Stimulated activated CD8-positive, alpha-beta memory T cell treated with anti-CD3 and anti-CD28 coated beads, Interleukin-12 subunit alpha, Interleukin-12 subunit beta, amount 100 ng/mL, for 1 hour (primary cell): Measurements from ENCODE around the gene DHRS9.
"Not testable (repeated sequence)": the region's sequence is repeated elsewhere in the genome, so short reads cannot be mapped to it uniquely, and the experiment has no call there.

ENCODE experiments used
- DNase-seq: peaks from one replicate; pipeline ENCODE4 v3.0.0-alpha.2; 2020; ENCODE audit warnings: low read depth

The DHRS9 gene

DNA sequence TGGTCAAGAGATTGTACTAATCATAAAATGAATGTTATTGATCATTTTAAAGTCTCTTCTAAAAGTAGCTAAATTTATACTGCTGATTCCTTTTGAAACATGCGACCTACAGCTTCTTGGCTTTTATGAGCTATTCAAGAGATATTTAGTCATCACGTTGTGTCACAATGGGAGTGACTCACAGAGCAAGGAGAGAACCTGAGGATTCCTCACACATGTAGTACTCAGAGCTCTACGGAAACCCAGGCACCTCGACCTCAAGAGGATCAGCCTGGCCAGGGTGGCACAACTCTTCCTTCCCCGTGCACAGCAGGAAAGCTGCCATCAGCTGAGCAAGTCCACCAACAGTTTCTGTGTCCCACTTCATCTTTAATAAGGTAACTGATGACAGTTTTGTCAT lies at the start of gene DHRS9:
TSS of gene DHRS9 (plus strand) at position 223 of the 400 bp plus-strand sequence. CDS start 12,019 bp downstream, outside the sequence.
- DNase-seq = no peak

DNA sequence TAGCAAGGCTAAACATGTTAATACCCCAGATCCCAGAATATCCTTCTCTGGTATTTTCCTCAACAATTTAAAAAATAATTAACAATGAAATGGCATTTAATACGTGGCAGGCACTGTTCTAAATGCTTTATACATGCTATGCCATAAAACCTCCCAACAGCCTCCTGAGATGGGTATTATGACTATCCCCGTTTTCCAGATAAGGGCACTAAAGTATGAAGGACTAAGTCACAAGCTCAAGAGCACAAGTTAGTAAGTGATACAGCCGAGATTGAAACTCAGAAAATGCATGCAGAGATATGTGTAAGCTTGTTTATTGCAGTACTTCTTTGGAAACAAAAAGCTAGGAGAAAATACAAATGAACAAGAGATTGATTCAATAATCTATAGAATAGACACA lies 46.2 kb upstream of the DHRS9 start:
- no peak for DNase-seq

DNA sequence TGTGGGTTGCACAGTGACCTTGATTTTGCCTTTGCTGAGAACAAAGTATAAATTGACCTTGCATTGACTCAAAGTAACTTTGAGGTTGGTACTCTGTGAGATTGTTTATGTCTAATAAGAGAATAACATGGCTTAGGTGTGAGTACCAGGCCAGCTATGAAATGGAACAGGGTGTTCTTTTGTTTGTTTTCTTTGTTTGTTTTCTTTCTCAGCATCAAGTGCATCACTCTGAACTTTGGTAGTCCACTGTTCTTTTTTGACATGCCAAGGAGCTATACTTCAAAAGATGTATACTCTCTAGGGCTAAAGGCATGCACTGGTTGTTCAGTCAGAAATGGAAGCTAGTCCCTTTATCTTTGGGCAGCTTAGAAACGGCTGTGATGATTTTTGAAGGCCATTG lies 43.3 kb upstream of the DHRS9 start:
- DNase-seq = no peak

DNA sequence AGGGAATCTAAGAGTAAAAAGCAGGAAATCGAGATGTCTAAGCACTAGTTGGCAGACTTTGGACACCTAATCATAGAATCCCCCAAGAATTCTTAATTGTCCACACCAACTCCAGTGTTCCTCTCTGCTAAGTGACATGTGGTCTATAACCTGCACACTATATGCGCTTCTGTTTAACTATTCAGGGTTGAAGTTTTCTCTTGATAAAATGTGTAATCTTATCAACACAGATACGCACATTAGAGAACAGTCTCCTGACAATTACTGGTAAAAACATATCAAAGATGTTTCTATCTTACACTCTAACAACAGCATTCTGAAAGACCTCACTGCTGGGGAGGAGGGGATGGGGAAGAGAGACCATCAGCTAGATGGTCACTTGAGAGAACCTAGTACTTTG lies 42.1 kb upstream of the DHRS9 start:
- DNase-seq = no peak

DNA sequence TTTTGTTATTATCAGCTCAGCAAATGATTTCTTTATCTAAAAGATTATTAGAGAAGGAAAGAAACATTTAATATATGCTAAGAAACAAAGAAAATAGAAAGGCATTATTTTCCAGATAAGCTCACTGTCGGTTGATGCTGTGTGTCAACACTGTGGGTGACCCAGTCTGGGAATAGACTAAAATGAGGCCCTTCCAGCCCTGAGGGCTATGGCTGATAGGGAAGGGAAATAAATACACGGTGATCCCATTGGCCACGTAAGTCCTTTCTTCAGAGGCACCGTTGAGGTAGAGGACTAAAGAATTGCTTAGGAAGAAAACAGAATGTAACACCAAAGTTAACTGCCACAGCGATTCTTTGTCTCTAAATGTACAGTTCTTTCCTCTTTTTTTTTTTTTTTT lies 40.0 kb upstream of the DHRS9 start:
- no peak for DNase-seq

DNA sequence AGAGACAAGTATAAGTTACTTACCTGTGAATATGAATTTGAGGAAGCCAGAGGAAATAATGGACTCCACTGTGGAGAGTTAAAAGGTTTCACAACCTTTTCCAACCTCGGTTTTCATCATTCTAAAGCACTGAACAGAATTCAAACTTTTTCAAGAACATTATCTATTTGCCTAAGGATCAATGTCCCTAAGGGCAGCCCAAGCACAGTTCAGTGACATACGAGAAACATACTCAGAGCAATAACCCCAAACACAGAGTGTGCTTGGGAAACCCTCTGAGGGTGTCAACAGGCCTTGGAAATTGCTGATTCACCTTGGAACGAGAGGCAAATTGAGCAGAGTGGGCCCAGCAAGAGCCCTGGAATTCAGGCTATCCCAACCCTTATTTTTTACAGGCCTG lies 38.2 kb upstream of the DHRS9 start, which contains the start of gene ABCB11:
TSS of gene ABCB11 (minus strand) at position 123 of the 400 bp plus-strand sequence. CDS start 13,199 bp downstream, outside the sequence.
- no peak for DNase-seq

DNA sequence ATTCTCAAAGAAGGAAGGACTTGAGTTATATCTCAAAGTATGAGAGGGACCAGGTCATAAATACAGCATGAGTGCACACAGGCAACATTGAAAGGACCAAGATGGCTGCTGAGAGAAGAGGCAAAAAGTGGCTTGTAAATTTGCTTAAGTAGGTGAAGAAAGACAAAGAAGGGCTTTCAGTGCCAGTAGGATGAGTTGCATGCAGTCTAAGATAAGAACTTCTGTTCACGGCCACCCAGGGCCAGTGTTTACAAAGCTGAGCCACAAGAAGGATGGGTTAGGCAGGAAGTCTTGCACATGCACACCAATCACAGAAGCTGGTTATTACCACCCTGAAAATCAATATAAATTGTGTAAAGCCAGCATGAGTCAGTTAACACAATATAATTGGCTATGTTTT lies 35.1 kb upstream of the DHRS9 start:
- no peak for DNase-seq

DNA sequence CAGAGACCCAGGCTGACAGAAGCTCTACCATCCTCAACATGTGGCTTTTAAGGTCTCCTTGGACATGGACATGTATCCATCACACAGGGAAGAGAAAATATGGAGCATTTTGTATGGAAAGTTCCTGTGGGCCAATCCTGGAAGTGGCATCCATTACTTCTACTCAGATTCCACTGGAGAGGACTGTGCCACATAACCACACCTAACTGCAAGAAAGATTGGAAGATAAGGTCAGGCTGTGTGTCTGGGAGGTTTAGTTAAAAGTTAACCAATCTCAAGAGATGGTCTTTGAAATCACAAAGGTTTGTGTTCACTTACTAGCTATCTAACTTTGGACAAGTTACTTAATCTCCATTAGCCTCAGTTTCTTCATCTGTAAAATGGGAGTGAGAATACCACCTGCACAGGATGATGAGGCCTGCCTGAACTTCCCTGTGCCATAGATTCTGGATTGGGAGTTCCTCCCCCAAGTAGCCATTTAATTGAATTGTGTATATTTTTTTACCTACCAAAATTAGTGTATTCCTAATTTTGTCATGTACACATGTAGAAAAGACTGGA lies 34.3 kb upstream of the DHRS9 start:
- DNase-seq = no peak

DNA sequence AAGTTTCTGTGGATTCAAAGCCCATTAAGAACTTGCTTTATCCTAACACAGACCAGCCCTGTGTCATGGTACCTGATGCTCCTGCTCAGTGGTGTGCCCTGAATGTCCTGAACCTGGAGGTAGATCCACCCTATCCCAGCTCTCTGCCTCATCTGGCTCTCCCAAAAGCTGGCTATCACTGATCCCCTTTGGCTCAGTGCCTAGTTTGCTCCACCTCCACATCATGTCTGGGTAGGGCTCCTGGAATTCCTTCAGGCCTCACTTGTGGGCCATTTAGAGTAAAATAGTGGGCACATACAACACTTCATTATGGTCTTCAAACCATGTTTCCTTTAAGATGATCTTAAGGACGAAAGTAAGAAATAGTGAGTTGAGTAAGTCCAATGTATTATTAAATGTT lies 33.5 kb upstream of the DHRS9 start:
- no peak for DNase-seq

DNA sequence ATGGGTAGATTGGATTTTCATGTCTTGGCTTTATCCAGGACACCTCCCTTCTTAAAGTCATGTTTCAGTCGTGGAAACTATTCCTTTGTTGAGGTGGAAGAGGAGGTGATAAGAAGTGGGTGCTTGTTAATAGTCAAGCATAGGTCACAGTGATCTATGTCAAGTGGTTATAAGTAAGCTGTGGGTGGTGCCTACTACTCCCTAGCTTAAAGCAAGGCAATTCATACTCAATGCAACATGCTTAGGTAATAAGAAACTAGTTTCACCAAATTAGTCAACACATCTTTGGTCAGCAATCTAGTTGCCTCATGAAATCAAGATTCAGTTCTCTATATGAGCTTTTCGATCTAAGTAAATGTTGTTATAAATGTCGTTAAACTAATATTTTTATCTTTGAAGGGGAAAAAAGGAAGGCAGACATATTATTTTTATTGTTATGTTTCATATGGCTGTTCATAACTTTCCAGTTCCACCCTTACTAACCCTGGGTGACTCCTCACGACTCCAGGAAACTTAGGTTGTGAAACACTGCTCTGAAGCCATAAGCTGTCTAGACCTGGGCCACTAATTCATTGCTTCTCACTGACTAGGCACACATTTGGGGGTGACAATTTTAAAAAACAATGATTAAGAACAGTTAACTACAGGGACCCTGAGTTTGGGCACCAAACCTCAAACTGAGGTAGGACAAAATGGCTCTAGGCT lies 32.5 kb upstream of the DHRS9 start:
- no peak for DNase-seq

DNA sequence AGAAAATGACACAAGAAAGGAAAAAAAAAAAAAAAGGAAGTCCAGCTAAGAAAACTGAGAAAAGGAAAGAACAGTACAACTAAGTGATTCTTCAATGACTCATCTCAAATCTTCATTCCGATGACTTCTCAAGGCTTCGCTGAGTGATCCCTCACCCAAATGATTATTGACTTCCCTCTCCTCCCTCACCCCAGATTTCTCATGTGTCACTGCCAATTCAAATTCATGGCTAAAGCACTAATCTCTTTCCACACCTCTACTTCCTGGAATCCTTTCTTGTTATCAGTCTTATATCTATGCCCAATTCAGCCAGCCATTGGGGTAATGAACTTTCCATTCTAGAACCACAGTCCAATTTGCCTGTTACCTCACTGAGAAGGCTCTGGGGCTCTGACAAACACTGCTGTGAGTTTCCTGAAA lies 31.0 kb upstream of the DHRS9 start:
- no peak for DNase-seq

DNA sequence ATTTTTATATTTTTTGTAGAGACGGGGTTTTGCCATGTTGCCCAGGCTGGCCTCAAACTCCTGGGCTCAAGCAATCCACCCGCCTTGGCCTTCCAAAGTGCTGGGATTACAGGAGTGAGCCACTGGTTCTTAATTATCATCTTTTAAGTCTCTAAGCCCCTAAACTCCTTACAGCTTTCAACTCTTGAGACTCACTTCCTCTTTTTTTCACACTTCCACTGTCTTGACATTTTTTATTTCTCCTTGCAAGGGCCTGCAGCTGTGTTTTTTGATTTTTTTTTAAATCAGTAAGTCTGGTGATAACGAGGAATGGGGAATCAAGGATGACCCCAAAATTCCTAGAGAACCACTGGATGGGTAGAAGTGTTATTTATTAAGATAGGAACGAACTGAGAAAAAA lies 29.7 kb upstream of the DHRS9 start:
- no peak for DNase-seq

DNA sequence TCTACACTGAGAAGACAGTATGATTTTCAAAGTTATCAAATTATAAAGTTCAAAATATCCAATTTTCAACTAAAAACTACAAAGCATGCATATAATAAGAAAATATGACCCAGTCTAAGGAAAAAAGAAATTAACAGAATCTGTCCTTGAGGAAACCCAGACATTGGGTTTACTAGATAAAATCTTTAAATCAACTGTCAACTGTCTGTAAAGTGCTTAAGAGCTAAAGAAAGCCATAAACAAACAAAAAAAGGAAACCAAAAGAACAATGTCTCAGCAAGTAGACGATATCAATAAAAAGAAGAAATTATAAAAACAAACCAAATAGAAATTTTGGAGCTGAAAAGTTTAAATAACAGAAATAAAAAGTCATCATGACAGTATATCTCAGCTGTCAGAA lies 27.8 kb upstream of the DHRS9 start:
- DNase-seq = no peak

DNA sequence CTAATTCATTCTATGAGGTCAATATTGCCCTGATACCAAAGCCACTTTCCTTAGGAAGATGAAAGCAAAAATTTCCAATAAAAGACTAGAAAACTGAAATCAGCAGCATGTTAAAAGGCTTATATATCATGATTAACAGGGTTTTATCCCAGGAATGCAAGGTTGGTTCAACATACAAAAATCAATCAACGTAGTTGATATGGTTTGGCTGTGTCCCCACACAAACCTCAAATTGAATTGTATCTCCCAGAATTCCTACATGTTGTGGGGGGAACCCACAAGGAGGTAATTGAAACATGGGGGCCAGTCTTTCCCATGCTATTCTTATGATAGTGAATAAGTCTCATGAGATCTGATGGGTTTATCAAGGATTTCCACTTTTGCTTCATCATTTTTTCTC lies 26.5 kb upstream of the DHRS9 start:
- no peak for DNase-seq

DNA sequence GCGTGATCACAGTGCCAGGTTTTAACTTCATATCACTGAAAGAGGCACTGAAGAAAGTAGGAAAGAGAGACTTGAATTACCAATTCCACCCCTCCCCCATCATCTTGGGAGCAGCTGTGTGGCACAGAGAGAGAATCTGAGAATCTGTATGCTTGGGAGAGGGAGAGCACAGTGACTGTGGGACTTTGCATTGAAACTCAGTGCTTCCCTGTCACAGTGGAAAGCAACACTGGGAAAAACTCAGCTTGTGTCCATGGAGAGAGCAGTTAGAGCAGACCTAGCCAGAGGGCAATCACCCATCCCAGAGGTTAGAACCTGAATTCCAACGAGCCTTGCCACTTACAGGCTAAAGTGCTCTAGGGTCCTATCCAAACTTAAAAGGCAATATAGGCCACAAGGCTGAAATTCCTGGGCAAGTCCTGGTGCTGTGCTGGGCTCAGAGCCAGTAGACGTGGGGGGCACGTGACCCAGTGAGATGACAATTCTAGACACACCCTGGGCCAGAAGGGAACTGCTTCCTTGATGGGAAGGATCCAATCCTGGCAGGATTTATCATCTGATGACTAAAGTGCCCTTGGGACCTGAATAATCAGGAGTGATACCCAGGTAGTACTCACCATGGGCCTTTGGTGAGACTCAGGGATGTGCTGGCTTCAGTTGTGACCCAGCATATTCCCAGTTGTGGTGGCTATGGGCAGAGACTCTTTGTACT lies 22.8 kb upstream of the DHRS9 start:
- no peak for DNase-seq

DNA sequence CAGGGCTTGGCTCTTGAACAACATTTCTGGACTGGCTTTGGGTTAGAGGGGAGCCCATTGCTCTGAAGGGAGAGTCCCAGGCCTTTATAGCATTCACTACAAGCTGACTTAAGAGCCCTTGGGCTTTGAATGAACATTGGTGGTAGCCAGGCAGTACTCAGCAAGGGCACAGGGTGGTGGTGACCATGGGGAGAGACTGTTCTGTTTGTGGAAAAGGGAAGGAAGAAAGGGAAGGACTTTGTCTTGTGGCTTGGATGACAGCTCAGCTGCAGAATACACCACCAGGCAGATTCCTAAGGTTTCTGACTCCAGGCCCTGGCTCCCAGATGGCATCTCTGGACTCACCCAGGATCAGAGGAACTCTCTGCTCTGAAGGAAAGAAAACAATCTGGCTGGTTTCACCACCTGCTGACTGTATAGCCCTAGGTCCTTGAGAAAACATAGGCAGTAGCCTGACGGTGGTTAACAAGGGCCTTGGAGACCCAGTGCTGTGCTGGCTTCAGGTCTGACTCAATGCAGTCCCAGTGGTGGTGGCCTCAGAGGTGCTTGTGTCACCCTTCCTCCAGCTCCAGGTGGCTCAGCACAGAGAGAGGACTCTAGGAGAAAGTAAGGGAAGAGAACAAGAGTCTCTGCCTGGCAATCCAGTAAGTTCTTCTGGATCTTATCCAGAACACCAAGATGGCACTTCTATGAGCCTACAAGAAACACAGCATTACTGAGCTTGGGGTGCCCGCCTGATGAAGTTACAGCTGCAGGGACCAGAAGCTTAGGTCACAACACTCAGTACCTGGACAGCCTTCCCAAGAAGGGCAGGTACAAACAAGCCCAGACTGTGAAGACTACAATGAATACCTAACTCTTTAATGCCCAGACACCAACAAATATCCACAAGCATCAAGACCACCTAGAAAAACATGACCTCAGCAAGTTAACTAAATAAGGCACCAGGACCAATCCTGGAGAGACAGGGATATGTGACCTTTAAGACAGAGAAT lies 21.8 kb upstream of the DHRS9 start:
- no peak for DNase-seq

DNA sequence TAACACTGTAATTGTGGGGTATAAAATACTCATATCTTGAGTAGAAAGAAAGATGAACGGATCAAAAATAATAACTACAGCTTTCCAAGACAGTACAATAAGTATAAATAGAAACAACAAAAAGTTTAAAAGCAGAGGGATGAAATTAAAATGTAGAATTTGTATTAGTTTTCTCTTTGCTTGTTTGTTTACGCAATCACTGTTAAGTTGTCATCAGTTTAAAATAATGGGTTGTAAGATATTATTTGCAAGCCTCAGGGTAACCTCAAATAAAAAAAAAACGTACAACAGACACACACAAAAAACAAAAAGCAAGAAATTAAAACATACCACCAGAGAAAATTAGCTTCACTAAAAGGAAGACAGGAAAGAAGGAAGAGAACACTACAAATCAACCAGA lies 20.2 kb upstream of the DHRS9 start:
- DNase-seq = no peak

DNA sequence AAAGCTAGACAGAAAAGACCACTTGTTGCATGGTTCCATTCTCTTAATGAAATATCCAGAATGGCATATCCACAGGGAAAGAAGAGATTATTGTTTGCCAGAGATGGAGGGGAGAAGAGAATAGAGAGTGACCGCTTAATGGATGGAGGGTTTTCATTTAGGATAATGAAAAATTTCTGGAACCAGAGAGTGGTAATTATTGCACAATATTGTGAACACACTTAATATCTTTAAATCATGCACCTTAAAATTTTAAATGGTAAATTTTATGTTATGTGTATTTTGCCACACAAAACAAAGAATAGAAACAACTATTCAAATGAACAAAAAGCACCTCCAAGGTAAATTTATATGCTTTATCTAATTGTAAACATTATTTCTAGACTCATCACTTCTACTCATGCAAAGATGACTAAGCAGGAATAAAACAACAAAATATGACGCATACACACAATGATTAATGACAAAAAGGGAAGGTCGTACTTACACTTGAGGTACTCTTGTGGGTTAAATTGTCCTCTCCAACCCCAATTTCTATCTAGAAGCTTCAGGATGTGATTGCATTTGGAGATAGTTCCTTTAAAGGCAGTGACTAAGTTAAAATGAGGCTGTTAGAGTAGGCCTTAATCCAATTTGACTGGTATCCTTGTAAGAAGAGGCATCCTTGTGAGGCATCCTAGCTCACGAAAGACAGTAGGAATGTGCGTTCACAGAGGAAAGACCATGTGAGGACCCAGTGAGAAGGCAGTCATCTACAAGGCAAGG lies 18.7 kb upstream of the DHRS9 start:
- DNase-seq = no peak

DNA sequence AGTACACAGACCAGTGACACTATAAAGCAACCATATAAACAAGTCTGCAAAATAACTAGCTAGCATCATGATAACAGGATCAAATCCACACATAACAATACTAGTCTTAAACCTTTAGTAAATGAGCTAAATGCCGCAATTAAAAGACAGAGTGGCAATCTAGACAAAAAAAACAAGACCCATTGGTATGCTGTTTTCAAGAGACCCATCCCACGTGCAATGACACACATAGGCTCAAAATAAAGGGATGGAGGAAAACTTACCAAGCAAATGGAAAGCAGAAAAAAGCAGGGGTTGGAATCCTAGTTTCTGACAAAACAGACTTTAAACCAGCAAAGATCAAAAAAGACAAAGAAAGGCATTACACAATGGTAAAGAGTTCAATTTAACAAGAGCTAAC lies 14.8 kb upstream of the DHRS9 start:
- DNase-seq = not testable (repeated sequence)

DNA sequence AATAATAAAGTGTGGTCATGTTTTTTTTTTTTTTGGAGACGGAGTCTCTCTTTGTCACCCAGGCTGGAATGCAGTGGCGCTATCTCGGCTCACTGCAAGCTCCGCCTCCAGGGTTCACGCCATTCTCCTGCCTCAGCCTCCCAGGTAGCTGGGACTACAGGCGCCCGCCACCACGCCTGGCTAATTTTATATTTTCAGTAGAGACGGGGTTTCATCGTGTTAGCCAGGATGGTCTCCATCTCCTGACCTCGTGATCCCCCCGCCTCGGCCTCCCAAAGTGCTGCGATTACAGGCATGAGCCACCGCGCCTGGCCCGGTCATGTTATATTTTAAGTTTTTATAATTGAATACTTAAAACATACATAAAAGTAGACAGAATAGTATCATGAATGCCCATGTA lies 5.2 kb upstream of the DHRS9 start:
- DNase-seq = not testable (repeated sequence)

DNA sequence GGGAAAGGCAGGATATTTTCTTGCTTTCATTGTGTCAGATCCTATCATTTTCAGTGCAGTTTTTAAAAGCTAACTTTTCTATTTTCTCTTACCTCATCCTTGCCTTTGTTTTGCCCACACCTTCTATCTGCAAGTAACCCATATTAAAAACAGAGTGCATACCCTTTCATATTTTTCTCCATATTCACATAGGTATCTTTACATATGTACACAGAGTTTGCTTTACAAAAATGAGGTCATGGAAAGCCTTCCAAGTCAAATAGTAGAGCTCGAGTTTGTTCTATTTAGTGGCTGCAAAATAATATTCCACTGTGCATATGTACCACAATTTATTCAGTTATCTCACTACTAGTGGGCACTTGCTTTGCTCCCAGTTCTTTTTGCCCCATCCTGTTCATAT lies 3.9 kb upstream of the DHRS9 start:
- no peak for DNase-seq
